ENCODE results near the gene AHSG.

The AHSG gene

GRCh38 chr3:186593862-186594261, 19.0 kb upstream of the AHSG start:
- DNase-seq, result no peak

GRCh38 chr3:186594591-186595113, 18.2 kb upstream of the AHSG start:
- no peak for DNase-seq

DNA sequence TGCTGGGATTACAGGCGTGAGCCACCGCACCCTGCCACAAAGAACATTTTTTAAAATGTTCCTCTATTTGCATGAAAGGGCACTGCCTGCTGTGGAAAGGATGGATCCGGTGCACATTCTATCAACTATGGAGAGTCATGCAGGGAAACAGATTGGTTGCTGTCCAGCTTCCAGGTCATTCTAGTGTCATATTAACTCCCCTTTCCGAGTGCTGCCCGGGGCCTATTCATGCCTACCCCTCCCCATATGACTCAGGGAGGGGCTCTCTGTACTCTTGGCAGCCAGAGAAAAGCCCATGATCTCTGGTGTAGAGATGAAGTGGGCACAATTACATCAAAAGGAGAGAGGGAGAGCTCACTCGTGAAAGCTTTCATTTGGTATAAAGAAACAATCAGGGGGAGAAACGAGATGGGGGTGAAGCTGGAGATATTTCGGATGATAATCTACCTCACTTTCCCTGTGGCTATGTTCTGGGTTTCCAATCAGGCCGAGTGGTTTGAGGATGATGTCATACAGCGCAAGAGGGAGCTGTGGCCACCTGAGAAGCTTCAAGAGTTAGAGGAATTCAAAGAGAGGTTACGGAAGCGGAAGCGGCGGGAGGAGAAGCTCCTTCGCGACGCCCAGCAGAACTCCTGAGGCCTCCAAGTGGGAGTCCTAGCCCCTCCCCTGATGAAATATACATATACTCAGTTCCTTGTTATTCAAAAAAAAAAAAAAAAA, 16.1 kb upstream of the AHSG start:
- DNase-seq, result no peak

DNA sequence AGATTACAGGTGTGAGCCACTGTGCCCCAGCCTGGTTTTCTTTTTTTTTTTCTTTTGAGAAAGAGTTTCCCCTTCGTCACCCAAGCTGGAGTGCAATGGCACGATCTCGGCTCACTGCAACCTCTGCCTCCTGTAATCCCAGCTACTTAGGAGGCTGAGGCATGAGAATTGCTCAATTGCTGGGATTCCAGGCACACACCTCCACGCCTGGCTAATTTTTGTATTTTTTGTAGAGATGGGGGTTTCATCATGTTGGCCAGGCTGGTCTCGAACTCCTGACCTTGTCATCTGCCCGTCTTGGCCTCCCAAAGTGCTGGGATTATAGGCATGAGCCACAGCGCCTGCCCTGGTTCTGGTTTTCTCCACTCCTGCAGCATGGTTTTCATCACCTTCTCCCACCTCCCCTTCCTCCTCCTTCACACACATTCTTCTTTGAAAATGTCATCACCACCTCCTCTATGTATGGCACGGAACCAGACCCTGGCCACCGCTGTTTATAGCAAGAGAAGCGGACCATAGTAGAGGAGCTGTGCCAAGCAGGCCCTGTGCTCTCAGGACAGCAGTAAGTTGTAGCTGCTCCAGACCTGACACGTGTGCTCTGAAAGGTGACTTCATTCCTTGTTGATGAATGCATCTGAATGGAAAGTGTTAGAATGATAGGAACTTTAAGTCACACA, 14.6 kb upstream of the AHSG start:
- no peak for DNase-seq

GRCh38 chr3:186598794-186599141, 14.1 kb upstream of the AHSG start:
- no peak for DNase-seq

GRCh38 chr3:186599142-186599784, 13.6 kb upstream of the AHSG start:
- DNase-seq, result no peak

- DNase-seq, result no peak
These were observed 13.1 kb upstream of the AHSG start for GRCh38 chr3:186599785-186600166.

- DNase-seq, result no peak
These were observed 12.0 kb upstream of the AHSG start for GRCh38 chr3:186600896-186601295.

DNA sequence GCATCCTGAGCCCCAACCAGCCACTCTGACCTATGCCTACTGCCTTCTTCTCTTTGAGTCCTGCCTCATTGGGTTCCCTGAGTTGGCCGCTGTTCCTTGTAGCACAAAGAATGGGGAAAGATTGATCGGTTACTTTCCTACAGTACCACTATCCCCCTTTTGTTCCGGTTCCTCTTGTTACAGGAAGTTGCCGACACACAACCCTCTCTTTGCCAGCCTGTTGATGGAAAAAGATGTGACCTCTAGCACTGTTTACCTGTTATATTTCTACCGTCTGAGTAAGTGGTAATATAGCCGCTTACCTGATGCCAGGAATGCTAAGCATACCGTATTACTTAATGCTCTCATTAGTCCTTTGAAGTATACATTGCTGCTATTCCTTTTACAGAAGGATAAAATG, 9.7 kb upstream of the AHSG start:
- no peak for DNase-seq

DNA sequence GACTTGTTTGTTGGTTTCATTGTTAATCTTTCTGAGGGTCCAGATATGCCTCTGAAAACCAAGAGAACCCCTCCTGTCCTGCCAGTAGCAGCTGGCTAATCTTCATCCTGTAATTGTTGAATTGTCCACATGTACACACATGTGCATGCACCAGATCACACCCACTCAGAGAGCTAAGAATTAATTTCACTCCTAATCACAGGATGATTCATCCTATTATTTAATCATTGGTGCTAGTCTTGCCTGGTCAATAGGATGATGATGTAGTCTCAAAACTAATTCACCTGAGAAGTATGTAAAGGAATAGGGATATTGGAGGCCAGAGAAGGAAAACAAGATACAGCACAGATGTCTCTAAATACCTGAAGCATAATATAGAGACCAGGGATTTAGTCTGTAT, 7.8 kb upstream of the AHSG start:
- no peak for DNase-seq

GRCh38 chr3:186605561-186606545, 7.0 kb upstream of the AHSG start:
- no peak for DNase-seq

- DNase-seq, result no peak
These were observed 4.1 kb upstream of the AHSG start for GRCh38 chr3:186608624-186609215.

DNA sequence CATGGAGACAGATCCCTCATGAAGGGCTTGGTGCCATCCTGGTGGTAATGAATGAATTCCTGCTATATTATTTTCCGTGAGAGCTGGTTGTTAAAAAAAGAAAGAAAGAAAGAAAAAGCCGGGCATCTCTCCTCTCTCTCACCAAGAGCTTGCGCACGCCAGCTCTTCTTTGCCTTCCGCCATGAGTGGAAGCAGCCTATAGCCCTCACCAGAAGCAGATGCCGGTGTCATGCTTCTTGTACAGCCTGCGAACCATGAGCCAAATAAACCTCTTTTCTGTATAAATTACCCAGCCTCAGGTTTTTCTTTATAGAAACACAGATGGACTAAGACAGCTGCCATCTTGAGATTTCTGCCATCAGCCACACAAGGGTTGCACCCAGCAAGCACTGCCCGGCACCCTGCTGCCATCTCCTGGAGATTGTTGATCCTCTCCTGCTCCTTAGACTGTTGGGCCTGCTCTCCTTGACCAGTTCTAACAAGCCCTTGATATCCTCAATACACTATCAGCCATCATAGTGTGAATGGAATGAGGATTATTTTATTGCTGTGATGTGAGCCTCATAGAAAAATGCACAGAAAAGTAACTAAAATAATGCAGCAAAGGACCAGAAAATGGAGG, 3.5 kb upstream of the AHSG start:
- DNase-seq, result no peak

DNA sequence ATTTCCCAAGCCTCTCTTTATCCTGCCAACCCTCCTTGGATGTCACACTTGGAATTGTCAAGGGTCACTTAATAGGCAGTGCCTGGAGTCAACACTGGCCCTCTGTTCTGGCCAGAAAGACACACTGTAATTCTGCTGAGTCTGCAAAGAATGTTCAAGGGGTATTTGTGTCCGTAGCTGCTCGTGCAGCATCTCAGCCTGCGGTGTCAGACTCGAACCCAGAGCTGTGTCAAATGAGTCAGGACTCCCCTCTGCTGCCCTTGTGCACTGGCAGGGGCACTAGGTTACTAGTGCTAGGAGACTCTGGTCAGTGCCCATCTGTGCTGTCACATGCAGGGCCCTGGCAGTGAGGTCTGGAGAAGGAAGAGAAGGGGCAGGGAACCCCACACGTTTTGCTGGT, 795 bp upstream of the AHSG start:
- DNase-seq, result no peak

DNA sequence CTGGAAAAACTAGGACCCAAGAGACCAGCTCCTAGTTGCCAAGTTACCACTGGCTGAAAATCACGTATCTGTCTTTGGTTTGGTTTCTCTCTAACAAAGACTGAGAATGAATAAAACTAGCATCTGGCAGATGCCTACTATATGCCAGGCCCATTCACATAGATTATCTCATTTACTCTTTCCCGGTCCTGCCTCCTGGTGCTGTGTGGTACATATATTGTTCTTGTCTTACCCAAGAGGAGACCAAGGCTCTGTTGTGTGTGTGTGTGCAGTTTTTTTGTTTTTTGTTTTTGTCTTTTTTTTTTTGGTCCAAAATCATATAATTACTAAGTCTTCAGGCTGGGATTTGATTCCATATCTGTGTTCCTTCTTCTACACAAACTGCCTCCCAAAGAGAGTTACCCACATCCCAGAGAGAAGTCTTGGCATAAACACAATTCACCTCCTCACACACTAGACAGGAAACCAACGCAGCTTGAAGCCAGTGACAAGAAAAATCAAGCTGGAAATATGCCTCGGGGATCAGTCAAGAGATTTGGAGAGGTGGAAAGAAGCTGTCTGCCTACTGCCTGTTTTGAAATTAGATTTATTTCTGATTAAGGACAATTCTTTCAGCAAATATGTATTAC, 891 bp downstream of the AHSG start:
- DNase-seq, result no peak

DNA sequence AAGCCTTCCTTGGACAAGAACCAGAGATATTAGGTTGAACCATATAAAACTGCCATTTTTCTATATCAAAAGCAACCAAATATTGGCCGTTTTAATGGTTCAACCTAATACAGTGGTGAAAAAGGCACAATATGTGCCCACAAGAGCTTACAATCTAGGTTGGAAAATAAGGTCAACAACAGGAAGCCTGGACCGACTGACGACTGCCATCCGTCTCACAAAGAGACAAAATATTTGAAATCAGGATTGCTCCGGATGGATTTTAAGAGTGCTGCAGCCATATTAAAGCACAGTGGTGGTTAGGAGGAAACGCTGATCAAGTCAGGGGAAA, 1.4 kb downstream of the AHSG start:
- no peak for DNase-seq

GRCh38 chr3:186614597-186615483, 2.0 kb downstream of the AHSG start:
- DNase-seq, result peak; percentile 79

DNA sequence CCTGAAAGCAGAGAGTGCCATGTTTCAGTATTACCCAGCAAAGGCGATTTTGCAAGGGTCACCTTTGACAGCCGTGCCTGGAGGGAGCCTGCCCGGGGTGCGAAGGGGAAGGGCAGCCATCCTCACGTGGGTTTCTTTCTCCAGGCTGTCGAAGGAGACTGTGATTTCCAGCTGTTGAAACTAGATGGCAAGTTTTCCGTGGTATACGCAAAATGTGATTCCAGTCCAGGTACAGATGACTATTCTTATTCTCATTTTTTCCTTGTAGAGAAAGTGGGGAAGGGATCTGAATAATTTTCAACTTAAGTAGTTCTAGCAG, 3.4 kb downstream of the AHSG start:
- no peak for DNase-seq

- DNase-seq, result peak; percentile 86
These were observed 4.4 kb downstream of the AHSG start for GRCh38 chr3:186617036-186617946.
